ENCODE results near the gene FUT6. TPM values are rescaled to one million over a fixed set of nuclear protein-coding genes. Genes with fewer than 3 reads are reported as not detected.
A peak's percentile ranks its signal among the peaks of the same experiment; 100 is the strongest.

Gene FUT6
- total RNA-seq, 2 experiments from 2014 or later: not detected

DNA sequence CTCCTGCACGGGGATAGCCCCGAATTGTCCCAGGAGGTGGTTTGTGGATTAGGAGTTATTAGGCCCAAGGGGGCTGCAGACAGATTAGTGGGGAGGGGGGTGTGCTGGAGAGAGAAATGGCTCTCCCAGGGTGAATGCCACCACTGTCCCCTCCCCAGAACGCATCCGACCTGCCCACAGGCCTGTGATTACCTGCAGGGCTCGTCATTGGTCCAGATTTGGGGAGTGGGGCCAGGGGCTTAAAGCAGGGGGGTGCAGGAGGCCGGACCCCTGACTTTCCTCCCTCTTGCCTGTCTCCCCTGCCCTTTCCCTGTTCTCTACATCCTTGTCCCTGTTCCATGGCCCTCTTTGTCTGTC, 33.4 kb downstream of the FUT6 start:
- no peak overlapping the region for H3K4me3 Mint-ChIP-seq
- intact Hi-C loops (cut with micrococcal nuclease): loop anchor here (10.0 kb wide), 1 partner anchor 99 kb away; the partner anchor contains the start of genes NDUFA11 and VMAC
- H3K27me3 Mint-ChIP-seq: peaks cover 13% of the 10 kb centered on the region
- H3K27ac Mint-ChIP-seq: no peak overlapping the region
- DNase-seq (no peak), ATAC-seq (no peak)
- no peaks in the 10 kb centered on the region for H3K9me3 Mint-ChIP-seq
- ChIA-PET POLR2A (no interaction called here), CTCF (interaction anchor here (1.1 to 1.6 kb wide), 3 partner anchors 22 to 216 kb away, joined by 3 to 8 read pairs (median 4); no protein-coding TSS in a partner anchor)
- H3K4me1 Mint-ChIP-seq (ENCODE audit: low read depth): peaks cover 22% of the 10 kb centered on the region
- no peaks in the 10 kb centered on the region for H3K36me3 Mint-ChIP-seq (ENCODE audit: low read depth)
- peak; percentile 44 for TF ChIP-seq CTCF (IDR thresholded peaks at IDR 0.05)

DNA sequence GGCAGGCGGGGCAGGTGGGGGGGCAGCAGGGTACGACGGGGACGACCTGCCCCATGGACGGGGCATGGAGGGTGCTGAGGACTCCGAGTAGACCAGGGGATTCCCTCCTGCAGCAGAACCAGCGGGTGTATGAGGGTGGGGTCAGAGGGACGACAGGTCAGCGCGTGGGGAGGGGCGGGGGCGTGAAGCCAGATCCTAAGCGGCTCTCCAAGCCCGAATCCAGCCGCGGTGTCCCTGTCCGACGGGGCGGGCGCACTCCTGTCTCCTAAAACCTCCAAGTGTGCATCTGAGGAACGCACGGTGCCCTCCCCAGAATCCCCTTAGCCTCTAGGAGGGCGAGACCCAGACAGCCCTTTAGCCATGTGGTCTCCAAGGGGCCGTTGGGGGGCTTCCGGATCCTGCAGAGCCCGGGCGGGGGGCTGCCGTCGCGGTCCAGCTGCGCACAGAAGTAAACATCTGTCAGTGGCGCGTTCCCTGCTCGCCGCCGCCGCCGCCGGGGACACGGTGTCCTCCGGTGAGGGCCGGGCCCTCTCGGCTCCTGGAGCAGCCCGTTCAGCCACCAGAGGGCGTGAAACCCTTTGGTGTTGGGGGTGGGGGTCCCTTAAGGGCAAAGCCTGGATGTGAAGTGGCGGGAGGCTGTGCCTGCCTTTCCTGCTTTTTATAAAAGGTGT, 33.9 kb downstream of the FUT6 start:
- Mint-ChIP-seq H3K27me3 (peaks cover 18% of the 10 kb centered on the region), H3K4me3 (peak overlapping the region; percentile 52), H3K9me3 (no peaks in the 10 kb centered on the region), H3K4me1 (ENCODE audit: low read depth) (peaks cover 22% of the 10 kb centered on the region), H3K27ac (no peak overlapping the region), H3K36me3 (ENCODE audit: low read depth) (no peaks in the 10 kb centered on the region)
- peak; percentile 63 for TF ChIP-seq CTCF (IDR thresholded peaks at IDR 0.05)
- ATAC-seq: no peak
- DNase-seq: peak; percentile 73
- ChIA-PET CTCF (interaction anchor here (1.4 to 1.6 kb wide), 2 partner anchors 22 to 217 kb away, joined by 4 to 8 read pairs; no protein-coding TSS in a partner anchor), POLR2A (no interaction called here)
- intact Hi-C loops (cut with micrococcal nuclease): loop anchor here (10.0 kb wide), 1 partner anchor 99 kb away; the partner anchor contains the start of genes NDUFA11 and VMAC

DNA sequence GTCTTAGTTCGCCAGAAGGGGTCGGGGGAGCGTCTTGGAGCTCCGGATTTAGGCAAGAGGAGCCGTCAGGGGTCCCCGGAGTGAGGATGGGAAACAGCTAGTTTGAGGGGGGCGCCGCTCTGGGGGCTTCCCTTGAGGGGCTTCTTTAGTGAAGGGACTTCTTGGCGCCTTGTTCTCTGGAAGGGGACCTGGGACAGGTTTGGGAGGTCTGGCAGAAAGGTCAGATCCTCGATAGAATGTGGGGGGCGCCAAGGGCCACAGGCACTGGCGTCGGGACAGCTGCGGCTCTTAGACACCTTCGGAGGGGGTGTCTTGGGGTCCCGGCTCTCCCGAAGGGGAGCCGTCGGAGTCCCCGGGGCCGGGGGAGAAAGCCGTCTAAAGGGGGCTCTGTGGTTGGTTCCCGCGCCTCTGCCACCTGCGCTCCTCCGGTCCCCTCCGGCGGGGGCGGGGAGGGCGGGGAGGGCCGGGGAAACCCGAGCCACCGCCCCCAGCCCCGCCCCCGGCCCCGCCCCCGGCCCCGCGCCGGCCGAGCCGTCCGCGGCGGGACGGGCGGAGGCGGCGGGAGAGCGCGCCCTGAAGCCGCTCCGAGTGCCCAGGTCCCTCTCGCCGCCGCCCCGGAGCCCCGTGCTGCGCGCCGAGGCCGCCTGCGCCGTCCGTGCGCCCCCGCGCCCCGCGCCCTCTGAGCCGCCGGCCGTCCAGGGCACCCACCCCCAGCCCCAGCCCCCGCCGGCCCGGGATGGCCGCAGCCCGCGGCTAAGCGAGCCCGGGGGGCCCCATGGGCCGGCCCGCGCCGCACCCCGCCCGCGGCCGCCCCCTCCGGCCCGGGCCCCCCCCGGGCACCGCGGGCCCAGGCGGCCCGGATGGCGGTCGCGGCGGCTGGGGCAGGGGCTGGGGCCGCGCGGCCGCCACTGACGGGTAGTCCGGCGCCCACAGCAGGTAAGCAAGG, 34.7 kb downstream of the FUT6 start, which contains the start of gene NRTN:
TSS of gene NRTN (plus strand) at position 552 of the 946 bp plus-strand sequence. CDS start 19,099 bp downstream, outside the sequence.
- no peaks in the 10 kb centered on the region for H3K9me3 Mint-ChIP-seq
- H3K4me1 Mint-ChIP-seq (ENCODE audit: low read depth): peaks cover 22% of the 10 kb centered on the region
- TF ChIP-seq CTCF (IDR thresholded peaks at IDR 0.05): no peak
- peaks cover 20% of the 10 kb centered on the region for H3K27me3 Mint-ChIP-seq
- CTCF ChIA-PET: interaction anchor here (0.7 to 2.4 kb wide), 70 partner anchors 8 to 867 kb away, joined by 3 to 57 read pairs (median 4); partner anchors contain the start of genes CATSPERD, DUS3L, FUT5 and FUT6
- POLR2A ChIA-PET: interaction anchor here (0.6 to 5.3 kb wide), 13 partner anchors 7 to 466 kb away, joined by 3 to 31 read pairs (median 4); partner anchors contain the start of genes DUS3L and NDUFA11
- H3K4me3 Mint-ChIP-seq: peak within 1 kb of the TSS; percentile 69
- no peak for ATAC-seq
- intact Hi-C loops (cut with micrococcal nuclease): loop anchor here (10.0 kb wide), 1 partner anchor 100 kb away; the partner anchor contains the start of genes NDUFA11 and VMAC
- H3K27ac Mint-ChIP-seq: peak within 1 kb of the TSS; percentile 76
- no peaks in the 10 kb centered on the region for H3K36me3 Mint-ChIP-seq (ENCODE audit: low read depth)
- peak; percentile 58 for DNase-seq

GRCh38 chr19:5803752-5804515, 35.6 kb downstream of the FUT6 start:
- intact Hi-C loops (cut with micrococcal nuclease): loop anchor here (10.0 kb wide), 1 partner anchor 101 kb away; the partner anchor contains the start of genes NDUFA11 and VMAC
- Mint-ChIP-seq H3K9me3 (no peaks in the 10 kb centered on the region), H3K36me3 (ENCODE audit: low read depth) (no peaks in the 10 kb centered on the region), H3K4me1 (ENCODE audit: low read depth) (peaks cover 22% of the 10 kb centered on the region), H3K27me3 (peaks cover 25% of the 10 kb centered on the region), H3K27ac (peak overlapping the region; percentile 76), H3K4me3 (peak overlapping the region; percentile 69)
- CTCF ChIA-PET: interaction anchor here (0.7 to 2.4 kb wide), 71 partner anchors 8 to 866 kb away, joined by 3 to 57 read pairs (median 4); partner anchors contain the start of genes CATSPERD, DUS3L, FUT5 and FUT6
- peak; percentile 98 for ATAC-seq
- DNase-seq: peak; percentile 96
- TF ChIP-seq CTCF (IDR thresholded peaks at IDR 0.05): peak; percentile 93
- POLR2A ChIA-PET: interaction anchor here (0.6 to 5.3 kb wide), 13 partner anchors 8 to 467 kb away, joined by 3 to 31 read pairs (median 4); partner anchors contain the start of genes DUS3L and NDUFA11
